ENCODE measurements around the gene BIN1. TPM values are rescaled to one million over a fixed set of nuclear protein-coding genes. Genes with fewer than 3 reads are reported as not detected.

BIN1 gene
- polyA plus RNA-seq, 1 of the 3 experiments (the other 2 are of a cell fraction): 40.3 TPM

DNA sequence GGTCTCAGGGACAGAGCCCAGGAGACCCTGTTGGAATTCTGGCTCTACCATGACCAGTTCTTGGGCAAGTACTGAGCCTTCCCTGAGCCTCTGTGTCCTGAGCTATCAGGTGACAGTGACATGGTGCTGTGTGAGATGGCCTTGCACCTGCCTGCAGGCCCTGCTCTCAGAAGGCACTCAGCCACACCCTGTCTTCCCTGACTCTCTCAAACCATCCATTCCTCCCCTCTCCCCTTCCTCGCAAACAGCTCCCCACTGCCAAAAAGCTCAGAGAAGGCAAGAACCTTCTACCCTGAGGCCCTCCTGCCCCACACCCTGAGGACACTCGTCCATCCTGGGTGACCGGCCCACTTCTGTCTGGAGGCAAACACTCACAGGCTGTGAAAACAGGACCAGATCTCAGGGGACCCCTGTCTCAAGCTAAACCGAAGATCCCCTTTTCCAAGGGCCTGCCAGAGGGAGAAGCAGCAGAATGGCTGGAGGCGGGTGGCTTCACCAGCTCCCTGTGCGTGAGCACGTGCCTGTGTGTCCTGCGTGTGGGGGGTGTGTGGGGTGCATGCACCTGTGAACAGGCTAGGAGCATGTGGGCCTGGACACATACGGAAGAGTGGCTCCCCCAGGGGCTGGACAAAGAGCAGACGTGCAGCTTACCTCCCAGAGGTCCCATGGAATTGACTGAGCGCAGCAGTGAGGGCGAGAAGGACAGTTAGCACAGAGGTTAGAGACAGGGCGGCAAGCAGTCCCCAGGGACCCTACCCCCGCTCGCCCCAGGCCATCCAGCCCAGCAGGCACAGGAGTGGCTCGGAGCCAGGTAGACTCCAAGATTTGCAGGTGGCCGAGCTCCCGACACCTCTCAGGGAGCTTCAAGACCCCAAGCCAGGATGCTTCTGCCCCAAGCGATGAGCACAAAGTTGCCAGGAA, 53.9 kb downstream of the BIN1 start (continued):
- no peak for TF ChIP-seq FOSL2 (IDR thresholded peaks at IDR 0.05; ENCODE audit: borderline replicate concordance, low read depth)
- no peak for TF ChIP-seq SIN3A (IDR thresholded peaks at IDR 0.05; ENCODE audit: borderline replicate concordance, low read depth, low read length)
- TF ChIP-seq, protein P1, sequence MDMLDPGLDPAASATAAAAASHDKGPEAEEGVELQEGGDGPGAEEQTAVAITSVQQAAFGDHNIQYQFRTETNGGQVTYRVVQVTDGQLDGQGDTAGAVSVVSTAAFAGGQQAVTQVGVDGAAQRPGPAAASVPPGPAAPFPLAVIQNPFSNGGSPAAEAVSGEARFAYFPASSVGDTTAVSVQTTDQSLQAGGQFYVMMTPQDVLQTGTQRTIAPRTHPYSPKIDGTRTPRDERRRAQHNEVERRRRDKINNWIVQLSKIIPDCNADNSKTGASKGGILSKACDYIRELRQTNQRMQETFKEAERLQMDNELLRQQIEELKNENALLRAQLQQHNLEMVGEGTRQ (IDR thresholded peaks at IDR 0.05; ENCODE audit: borderline replicate concordance, low read depth, low read length): no peak
- TF ChIP-seq ELF1 (IDR thresholded peaks at IDR 0.05): no peak
- no peak for TF ChIP-seq GABPA (IDR thresholded peaks at IDR 0.05; ENCODE audit: low read depth)

DNA sequence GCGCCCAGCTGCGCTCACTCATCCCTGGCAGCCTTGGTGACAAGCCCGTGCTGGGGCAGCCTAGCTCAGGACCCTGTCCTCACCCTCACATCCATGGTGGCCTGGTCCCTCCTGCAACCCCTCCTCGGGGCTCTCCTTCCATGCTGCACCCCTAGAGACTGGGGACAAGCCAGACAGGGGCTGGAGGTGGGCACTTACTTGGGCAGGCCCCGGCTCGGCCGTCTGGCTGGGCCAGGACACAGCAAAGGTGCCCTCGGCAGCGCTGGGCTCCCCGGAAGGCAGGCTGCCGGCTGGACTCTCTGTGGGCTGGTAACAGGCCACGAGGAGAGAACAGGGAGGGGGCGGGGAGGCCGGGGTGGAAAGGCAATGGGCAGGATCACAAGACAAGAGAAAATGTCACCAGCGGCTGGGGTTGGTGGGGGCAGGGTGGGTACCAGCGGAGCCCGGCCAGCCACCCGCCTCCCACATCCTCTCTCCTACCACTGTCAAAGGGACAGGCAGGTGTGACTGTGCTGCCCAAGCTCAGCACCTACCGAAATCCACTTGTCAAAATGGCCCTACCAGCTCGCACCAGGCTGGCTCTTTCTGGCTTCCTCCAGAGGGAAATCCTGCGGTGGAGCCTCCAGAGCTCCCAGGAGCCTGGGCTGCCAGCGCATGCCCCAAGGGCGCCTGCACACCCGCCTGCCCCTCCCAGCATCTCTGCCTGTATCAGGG, 54.7 kb downstream of the BIN1 start:
- 87% methylated on average over 13 of the region's 24 CpGs for WGBS (ENCODE audit: low lambda C conversion rate)
- Histone ChIP-seq H3K27ac (ENCODE audit: low read depth in 2 of 2, low read length in 1 of 2) (no peak overlapping the region), H3K36me3 (replicated peaks in 1 of 2; ENCODE audit: control insufficient read depth in 1 of 2, insufficient read depth in 2 of 2, low read length in 1 of 2) (peaks cover 0 to 2% of the 10 kb centered on the region in 2 experiments), H3F3A (replicated peaks; ENCODE audit: insufficient read depth) (no peaks in the 10 kb centered on the region), H3K9me2 (no peaks in the 10 kb centered on the region), H3K9me3 (no peaks in the 10 kb centered on the region), H3K27me3 (ENCODE audit: insufficient read depth) (no peaks in the 10 kb centered on the region), H3K4me1 (ENCODE audit: control insufficient read depth in 1 of 2, insufficient read depth in 2 of 2, low read depth in 1 of 2, low read length in 1 of 2) (peaks cover 0 to 4% of the 10 kb centered on the region in 2 experiments; a peak in 1 of 4 replicates), H3K4me3 (ENCODE audit: low read depth in 2 of 2, low read length in 1 of 2) (no peak overlapping the region), H4K20me1 (ENCODE audit: insufficient read depth) (no peaks in the 10 kb centered on the region), H2AFZ (ENCODE audit: low read depth) (no peak overlapping the region), H3K4me2 (no peak overlapping the region), H3K9ac (no peak overlapping the region), H3K79me2 (ENCODE audit: insufficient read depth) (no peaks in the 10 kb centered on the region)
- ChIA-PET CTCF (interaction anchor here (0.7 to 3.0 kb wide), 6 partner anchors 15 to 122 kb away, joined by 3 to 21 read pairs (median 8); no protein-coding TSS in a partner anchor), POLR2A (interaction anchor here (1.2 kb wide), 1 partner anchor 9 kb away, joined by 4 read pairs; no protein-coding TSS in a partner anchor)
- DNase-seq: peak; percentile 29
- TF ChIP-seq RXRA (IDR thresholded peaks at IDR 0.05; ENCODE audit: borderline replicate concordance, low read depth) (no peak), SIN3A (IDR thresholded peaks at IDR 0.05; ENCODE audit: borderline replicate concordance, low read depth, low read length) (no peak), TAF1 (IDR thresholded peaks at IDR 0.05; ENCODE audit: borderline replicate concordance, low read depth, low read length) (no peak), MEF2A (IDR thresholded peaks at IDR 0.05; ENCODE audit: borderline replicate concordance, low read depth) (no peak), YY1 (IDR thresholded peaks at IDR 0.05; ENCODE audit: low read depth) (no peak), MXI1 (IDR thresholded peaks at IDR 0.05; ENCODE audit: low read depth, low read length) (no peak), FOXM1 (IDR thresholded peaks at IDR 0.05; ENCODE audit: low read depth) (no peak), CHD2 (IDR thresholded peaks at IDR 0.05; ENCODE audit: low read length, partially characterized antibody) (no peak), RCOR1 (IDR thresholded peaks at IDR 0.05; ENCODE audit: low read length) (no peak), RFX5 (IDR thresholded peaks at IDR 0.05; ENCODE audit: low read length) (no peak), GABPA (IDR thresholded peaks at IDR 0.05; ENCODE audit: low read depth) (no peak), GATA2 (CRISPR knock-in tag; IDR thresholded peaks at IDR 0.05) (no peak), JUND (IDR thresholded peaks at IDR 0.05) (no peak), TEAD4 (IDR thresholded peaks at IDR 0.05; ENCODE audit: borderline replicate concordance, insufficient read depth) (no peak), POLR2AphosphoS5 (IDR thresholded peaks at IDR 0.05; ENCODE audit: low read depth, low read length) (no peak)
- TF ChIP-seq, protein P2, sequence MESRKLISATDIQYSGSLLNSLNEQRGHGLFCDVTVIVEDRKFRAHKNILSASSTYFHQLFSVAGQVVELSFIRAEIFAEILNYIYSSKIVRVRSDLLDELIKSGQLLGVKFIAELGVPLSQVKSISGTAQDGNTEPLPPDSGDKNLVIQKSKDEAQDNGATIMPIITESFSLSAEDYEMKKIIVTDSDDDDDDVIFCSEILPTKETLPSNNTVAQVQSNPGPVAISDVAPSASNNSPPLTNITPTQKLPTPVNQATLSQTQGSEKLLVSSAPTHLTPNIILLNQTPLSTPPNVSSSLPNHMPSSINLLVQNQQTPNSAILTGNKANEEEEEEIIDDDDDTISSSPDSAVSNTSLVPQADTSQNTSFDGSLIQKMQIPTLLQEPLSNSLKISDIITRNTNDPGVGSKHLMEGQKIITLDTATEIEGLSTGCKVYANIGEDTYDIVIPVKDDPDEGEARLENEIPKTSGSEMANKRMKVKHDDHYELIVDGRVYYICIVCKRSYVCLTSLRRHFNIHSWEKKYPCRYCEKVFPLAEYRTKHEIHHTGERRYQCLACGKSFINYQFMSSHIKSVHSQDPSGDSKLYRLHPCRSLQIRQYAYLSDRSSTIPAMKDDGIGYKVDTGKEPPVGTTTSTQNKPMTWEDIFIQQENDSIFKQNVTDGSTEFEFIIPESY (IDR thresholded peaks at IDR 0.05; ENCODE audit: borderline replicate concordance, low read depth): no peak
- TF ChIP-seq, protein P3, sequence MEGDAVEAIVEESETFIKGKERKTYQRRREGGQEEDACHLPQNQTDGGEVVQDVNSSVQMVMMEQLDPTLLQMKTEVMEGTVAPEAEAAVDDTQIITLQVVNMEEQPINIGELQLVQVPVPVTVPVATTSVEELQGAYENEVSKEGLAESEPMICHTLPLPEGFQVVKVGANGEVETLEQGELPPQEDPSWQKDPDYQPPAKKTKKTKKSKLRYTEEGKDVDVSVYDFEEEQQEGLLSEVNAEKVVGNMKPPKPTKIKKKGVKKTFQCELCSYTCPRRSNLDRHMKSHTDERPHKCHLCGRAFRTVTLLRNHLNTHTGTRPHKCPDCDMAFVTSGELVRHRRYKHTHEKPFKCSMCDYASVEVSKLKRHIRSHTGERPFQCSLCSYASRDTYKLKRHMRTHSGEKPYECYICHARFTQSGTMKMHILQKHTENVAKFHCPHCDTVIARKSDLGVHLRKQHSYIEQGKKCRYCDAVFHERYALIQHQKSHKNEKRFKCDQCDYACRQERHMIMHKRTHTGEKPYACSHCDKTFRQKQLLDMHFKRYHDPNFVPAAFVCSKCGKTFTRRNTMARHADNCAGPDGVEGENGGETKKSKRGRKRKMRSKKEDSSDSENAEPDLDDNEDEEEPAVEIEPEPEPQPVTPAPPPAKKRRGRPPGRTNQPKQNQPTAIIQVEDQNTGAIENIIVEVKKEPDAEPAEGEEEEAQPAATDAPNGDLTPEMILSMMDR (IDR thresholded peaks at IDR 0.05): no peak
- TF ChIP-seq, protein P4, sequence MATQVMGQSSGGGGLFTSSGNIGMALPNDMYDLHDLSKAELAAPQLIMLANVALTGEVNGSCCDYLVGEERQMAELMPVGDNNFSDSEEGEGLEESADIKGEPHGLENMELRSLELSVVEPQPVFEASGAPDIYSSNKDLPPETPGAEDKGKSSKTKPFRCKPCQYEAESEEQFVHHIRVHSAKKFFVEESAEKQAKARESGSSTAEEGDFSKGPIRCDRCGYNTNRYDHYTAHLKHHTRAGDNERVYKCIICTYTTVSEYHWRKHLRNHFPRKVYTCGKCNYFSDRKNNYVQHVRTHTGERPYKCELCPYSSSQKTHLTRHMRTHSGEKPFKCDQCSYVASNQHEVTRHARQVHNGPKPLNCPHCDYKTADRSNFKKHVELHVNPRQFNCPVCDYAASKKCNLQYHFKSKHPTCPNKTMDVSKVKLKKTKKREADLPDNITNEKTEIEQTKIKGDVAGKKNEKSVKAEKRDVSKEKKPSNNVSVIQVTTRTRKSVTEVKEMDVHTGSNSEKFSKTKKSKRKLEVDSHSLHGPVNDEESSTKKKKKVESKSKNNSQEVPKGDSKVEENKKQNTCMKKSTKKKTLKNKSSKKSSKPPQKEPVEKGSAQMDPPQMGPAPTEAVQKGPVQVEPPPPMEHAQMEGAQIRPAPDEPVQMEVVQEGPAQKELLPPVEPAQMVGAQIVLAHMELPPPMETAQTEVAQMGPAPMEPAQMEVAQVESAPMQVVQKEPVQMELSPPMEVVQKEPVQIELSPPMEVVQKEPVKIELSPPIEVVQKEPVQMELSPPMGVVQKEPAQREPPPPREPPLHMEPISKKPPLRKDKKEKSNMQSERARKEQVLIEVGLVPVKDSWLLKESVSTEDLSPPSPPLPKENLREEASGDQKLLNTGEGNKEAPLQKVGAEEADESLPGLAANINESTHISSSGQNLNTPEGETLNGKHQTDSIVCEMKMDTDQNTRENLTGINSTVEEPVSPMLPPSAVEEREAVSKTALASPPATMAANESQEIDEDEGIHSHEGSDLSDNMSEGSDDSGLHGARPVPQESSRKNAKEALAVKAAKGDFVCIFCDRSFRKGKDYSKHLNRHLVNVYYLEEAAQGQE (IDR thresholded peaks at IDR 0.05; ENCODE audit: low read depth, low read length): no peak
